DOHH2 (cell line): ENCODE measurements around the gene MFAP3.

Experiments
- H3F3A ChIP-seq: fragments of 200-600 bp; sonication (generic), shearing (Covaris generic); 2 replicates; pipeline ENCODE4 v1.6.0; 2016; ENCODE audit warnings: antibody characterized with exemption, mild to moderate bottlenecking; ENCODE audit not compliant: control insufficient read depth, insufficient read depth
- H3K27ac ChIP-seq: fragments of 200-600 bp; sonication (generic); 2 replicates; pipeline ENCODE4 v1.5.1; 2014; ENCODE audit warnings: low read depth, mild to moderate bottlenecking, low read length, moderate library complexity
- H3K27me3 ChIP-seq: fragments of 200-600 bp; sonication (generic); 2 replicates; pipeline ENCODE4 v1.6.1; 2014; ENCODE audit warnings: mild to moderate bottlenecking, low read length, mixed read lengths; ENCODE audit not compliant: control insufficient read depth
- H3K36me3 ChIP-seq: fragments of 200-600 bp; sonication (generic); 2 replicates; pipeline ENCODE4 v1.6.1; 2014; ENCODE audit warnings: mild to moderate bottlenecking, low read length, moderate library complexity, mixed read lengths; ENCODE audit not compliant: control insufficient read depth
- H3K4me1 ChIP-seq: fragments of 200-600 bp; sonication (generic); 2 replicates; pipeline ENCODE4 v1.6.1; 2014; ENCODE audit warnings: mild to moderate bottlenecking, low read length, mixed read lengths; ENCODE audit not compliant: control insufficient read depth
- H3K4me2 ChIP-seq: fragments of 200-600 bp; sonication (generic); 2 replicates; pipeline ENCODE4 v1.6.0; 2014; ENCODE audit warnings: mild to moderate bottlenecking, low read length, moderate library complexity
- H3K4me3 ChIP-seq: fragments of 200-600 bp; sonication (generic); 2 replicates; pipeline ENCODE4 v1.5.1; 2014; ENCODE audit warnings: mild to moderate bottlenecking, low read length, mixed read lengths
- H3K79me2 ChIP-seq: fragments of 200-600 bp; sonication (generic); 2 replicates; pipeline ENCODE4 v1.6.1; 2014; ENCODE audit warnings: mild to moderate bottlenecking, low read length, mixed read lengths; ENCODE audit not compliant: control insufficient read depth
- H3K9me2 ChIP-seq: fragments of 200-600 bp; sonication (generic); replicated peaks from 2 replicates; pipeline ENCODE4 v1.6.1; 2014; ENCODE audit warnings: mild to moderate bottlenecking, low read length, mixed read lengths; ENCODE audit not compliant: control insufficient read depth
- H3K9me3 ChIP-seq: fragments of 200-600 bp; sonication (generic); 2 replicates; pipeline ENCODE4 v1.6.1; 2014; ENCODE audit warnings: antibody characterized with exemption, low read length, mixed read lengths; ENCODE audit not compliant: control insufficient read depth, insufficient read depth
- H4K20me1 ChIP-seq: fragments of 200-600 bp; sonication (generic); 2 replicates; pipeline ENCODE4 v1.6.0; 2014; ENCODE audit warnings: low read depth, mild to moderate bottlenecking, antibody characterized with exemption, low read length, moderate library complexity; ENCODE audit not compliant: control insufficient read depth, insufficient read depth
- CTCF ChIP-seq: fragments of 200-600 bp; sonication (generic); IDR thresholded peaks from one replicate; pipeline ENCODE4 v1.5.1; 2014; ENCODE audit warnings: antibody characterized with exemption, mild to moderate bottlenecking, low read depth, low read length; ENCODE audit not compliant: poor library complexity, severe bottlenecking
- EZH2phosphoT487 ChIP-seq: fragments of 200-600 bp; sonication (generic); IDR thresholded peaks from 2 replicates; pipeline ENCODE4 v1.6.1; 2017; ENCODE audit warnings: borderline replicate concordance, mild to moderate bottlenecking, antibody characterized with exemption, low read length, moderate library complexity, mixed read lengths

Gene MFAP3

DNA sequence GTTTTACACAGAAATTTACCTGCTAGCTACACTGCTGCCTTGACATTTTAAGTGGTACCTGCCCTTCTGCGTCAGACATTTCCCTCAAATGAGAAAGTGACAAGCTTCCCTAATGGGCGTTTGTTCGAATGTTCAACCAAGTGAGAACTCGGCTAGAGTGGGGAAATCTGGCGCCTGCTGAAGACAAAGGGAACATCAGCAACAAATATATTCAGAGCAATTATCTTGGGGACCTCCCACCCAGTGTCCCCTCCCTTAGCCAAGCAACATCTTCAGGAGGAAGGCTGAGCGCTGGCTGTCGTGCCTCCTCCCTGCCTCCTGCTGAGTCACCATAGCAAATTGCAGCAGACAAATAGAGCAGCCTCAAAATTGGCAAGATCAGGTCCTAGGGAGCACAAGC is 57.1 kb downstream of the MFAP3 start:
- Histone ChIP-seq H3K4me1 (no peaks in the 10 kb centered on the region), H3K4me3 (no peak overlapping the region), H4K20me1 (no peaks in the 10 kb centered on the region), H3K27me3 (peaks cover 10% of the 10 kb centered on the region), H3K79me2 (no peaks in the 10 kb centered on the region), H3K27ac (no peak overlapping the region), H3F3A (no peaks in the 10 kb centered on the region), H3K9me3 (no peaks in the 10 kb centered on the region), H3K4me2 (no peak overlapping the region), H3K9me2 (no peaks in the 10 kb centered on the region), H3K36me3 (no peaks in the 10 kb centered on the region)
- TF ChIP-seq CTCF (no peak), EZH2phosphoT487 (no peak)

DNA sequence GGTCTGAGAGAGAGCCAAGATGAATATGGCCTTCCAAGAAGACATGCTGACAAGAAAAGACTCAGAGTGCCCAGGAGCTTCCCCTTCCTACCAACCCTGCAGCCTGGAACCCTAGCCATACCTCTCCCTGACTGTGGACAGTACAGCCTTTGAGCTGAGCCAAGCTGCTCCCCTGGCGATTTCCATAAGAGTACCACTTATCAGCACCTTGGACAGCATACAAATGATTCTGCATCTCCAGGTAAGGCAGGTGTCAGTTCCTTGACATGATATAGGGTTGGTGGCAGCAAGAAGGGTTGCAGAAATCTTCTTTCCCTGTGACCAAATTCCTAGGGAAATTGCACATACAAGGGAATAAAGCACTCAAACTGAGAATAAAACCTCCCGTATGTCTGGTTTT is 58.3 kb downstream of the MFAP3 start:
- H3K9me2 ChIP-seq = no peaks in the 10 kb centered on the region
- H3K27me3 ChIP-seq = peaks cover 10% of the 10 kb centered on the region
- H3K79me2 ChIP-seq = no peaks in the 10 kb centered on the region
- TF ChIP-seq EZH2phosphoT487 = no peak
- no peak for TF ChIP-seq CTCF
- H3F3A ChIP-seq = no peaks in the 10 kb centered on the region
- no peak overlapping the region for H3K4me3 ChIP-seq
- no peaks in the 10 kb centered on the region for H4K20me1 ChIP-seq
- no peaks in the 10 kb centered on the region for H3K9me3 ChIP-seq
- no peak overlapping the region for H3K4me2 ChIP-seq
- H3K4me1 ChIP-seq = no peaks in the 10 kb centered on the region
- H3K27ac ChIP-seq = no peak overlapping the region
- no peaks in the 10 kb centered on the region for H3K36me3 ChIP-seq

DNA sequence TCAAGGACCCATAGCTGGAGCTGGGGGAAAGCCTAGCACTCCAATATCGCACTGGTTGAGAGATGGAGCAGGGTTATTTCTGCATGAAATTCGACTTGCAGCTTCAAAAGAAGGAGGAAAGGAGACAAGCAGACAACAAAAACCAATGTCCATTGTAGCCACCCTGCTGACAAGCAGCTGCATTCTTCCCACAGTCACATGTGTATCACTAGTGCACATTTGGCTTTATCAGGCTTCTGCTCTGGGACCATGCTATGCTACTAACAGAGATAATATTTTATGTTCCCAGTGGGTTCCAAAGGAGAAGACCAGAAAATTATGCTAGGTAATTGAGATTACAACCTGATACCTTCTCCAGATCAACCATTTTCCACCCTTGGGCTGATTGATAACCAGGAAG is 59.7 kb downstream of the MFAP3 start:
- TF ChIP-seq CTCF = no peak
- no peak for TF ChIP-seq EZH2phosphoT487

DNA sequence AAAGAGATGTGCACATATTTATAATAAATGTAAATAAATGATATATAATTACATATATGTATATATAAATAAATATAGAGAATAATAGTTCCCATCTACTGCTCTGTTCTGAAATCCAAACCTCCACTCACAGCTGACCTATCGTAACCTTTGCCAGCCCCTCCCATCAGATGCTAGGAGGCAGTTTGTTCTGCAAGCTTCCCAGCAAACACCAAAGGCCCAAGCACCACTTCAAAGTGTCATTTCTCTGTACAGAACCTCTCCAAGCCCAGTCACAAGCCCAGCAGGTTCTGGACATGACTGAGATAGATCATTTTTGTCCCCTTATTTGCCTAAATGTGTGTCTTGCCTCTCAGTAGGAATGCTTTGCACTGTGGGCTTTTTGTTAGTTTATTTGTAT is 62.4 kb downstream of the MFAP3 start:
- TF ChIP-seq CTCF (no peak), EZH2phosphoT487 (no peak)
- Histone ChIP-seq H3K27ac (no peak overlapping the region), H3K9me3 (no peaks in the 10 kb centered on the region), H3K36me3 (no peaks in the 10 kb centered on the region), H3K9me2 (no peaks in the 10 kb centered on the region), H3K79me2 (no peaks in the 10 kb centered on the region), H3K27me3 (no peaks in the 10 kb centered on the region), H3K4me2 (no peak overlapping the region), H3K4me1 (no peaks in the 10 kb centered on the region), H3F3A (no peaks in the 10 kb centered on the region), H4K20me1 (no peaks in the 10 kb centered on the region), H3K4me3 (no peak overlapping the region)

More for the DNA sequence above, 59.7 kb downstream of the MFAP3 start:
- Histone ChIP-seq H3K4me1 (no peaks in the 10 kb centered on the region), H3F3A (no peaks in the 10 kb centered on the region), H4K20me1 (no peaks in the 10 kb centered on the region), H3K4me2 (no peak overlapping the region), H3K27me3 (peaks cover 3% of the 10 kb centered on the region), H3K79me2 (no peaks in the 10 kb centered on the region), H3K36me3 (no peaks in the 10 kb centered on the region), H3K9me3 (no peaks in the 10 kb centered on the region), H3K9me2 (no peaks in the 10 kb centered on the region), H3K4me3 (no peak overlapping the region), H3K27ac (no peak overlapping the region)
